PFSK-1 (cell line): ENCODE results near the gene IRX3.

Source experiments
- FOXP2 ChIP-seq: optimal IDR thresholded peaks from 2 replicates; pipeline ENCODE3; 2011; ENCODE audit warnings: borderline replicate concordance, control low read depth, inconsistent platforms; ENCODE audit not compliant: insufficient read depth; ENCODE audit errors: extremely low read length, extremely low read depth
- POLR2AphosphoS5 ChIP-seq: IDR thresholded peaks from 2 replicates; pipeline ENCODE4 v1.6.1; 2012; ENCODE audit warnings: low read depth, mild to moderate bottlenecking, control low read depth, low read length, moderate library complexity
- REST ChIP-seq, 2 experiments: IDR thresholded peaks; 2 replicates each; pipeline versions ENCODE4 v1.6.1 to v1.8.0; 2011 to 2012; ENCODE audit warnings: low read depth in 2 of 2, low read length in 2 of 2, control low read depth in 1 of 2, inconsistent platforms in 1 of 2, mild to moderate bottlenecking in 1 of 2, moderate library complexity in 1 of 2; ENCODE audit not compliant: insufficient read depth in 1 of 2
- TAF1 ChIP-seq: IDR thresholded peaks from 2 replicates; pipeline ENCODE4 v1.6.1; 2012; ENCODE audit warnings: low read length, control low read depth, borderline replicate concordance; ENCODE audit not compliant: insufficient read depth

GRCh38 chr16:54318941-54319340 is 32.4 kb upstream of the IRX3 start:
- TF ChIP-seq TAF1 (no peak), POLR2AphosphoS5 (no peak), FOXP2 (no peak), REST (IDR thresholded peaks at IDR 0.05; ENCODE audit: insufficient read depth in 1 of 2, low read depth in 2 of 2, low read length in 2 of 2) (no peak)
